ENCODE results near the gene USP21.

The USP21 gene

GRCh38 chr1:161195171-161195570 is 35.9 kb downstream of the USP21 start:
- DNase-seq (ENCODE audit: low read depth), result no peak

GRCh38 chr1:161196111-161196510 is 36.8 kb downstream of the USP21 start:
- DNase-seq (ENCODE audit: low read depth), result no peak

GRCh38 chr1:161196521-161197451 is 37.5 kb downstream of the USP21 start:
- no peak for DNase-seq (ENCODE audit: low read depth)

GRCh38 chr1:161197560-161198193 is 38.4 kb downstream of the USP21 start:
- DNase-seq (ENCODE audit: low read depth), result no peak

GRCh38 chr1:161198194-161198896 is 39.0 kb downstream of the USP21 start:
- no peak for DNase-seq (ENCODE audit: low read depth)

- no peak for DNase-seq (ENCODE audit: low read depth)
These were observed 39.7 kb downstream of the USP21 start, which contains the start of gene ADAMTS4 for GRCh38 chr1:161198897-161199431. Gene ADAMTS4 (minus strand): TSS chr1:161199054. CDS start chr1:161198627, 427 bp downstream.

GRCh38 chr1:161199506-161200139 is 40.3 kb downstream of the USP21 start:
- DNase-seq (ENCODE audit: low read depth), result no peak

- no peak for DNase-seq (ENCODE audit: low read depth)
These were observed 41.2 kb downstream of the USP21 start for GRCh38 chr1:161200421-161200991.

- DNase-seq (ENCODE audit: low read depth), result no peak
These were observed 41.9 kb downstream of the USP21 start for GRCh38 chr1:161200992-161201835.

GRCh38 chr1:161201836-161202712 is 42.8 kb downstream of the USP21 start, which contains the start of gene NDUFS2:
Gene NDUFS2 (plus strand): TSS chr1:161202367. CDS start chr1:161202386, 19 bp downstream.
- DNase-seq (ENCODE audit: low read depth), result peak; percentile 92

- DNase-seq (ENCODE audit: low read depth), result no peak
These were observed 47.3 kb downstream of the USP21 start for GRCh38 chr1:161206411-161207140.

GRCh38 chr1:161207173-161207572 is 47.9 kb downstream of the USP21 start:
- no peak for DNase-seq (ENCODE audit: low read depth)

- DNase-seq (ENCODE audit: low read depth), result peak; percentile 48
These were observed 50.6 kb downstream of the USP21 start for GRCh38 chr1:161209790-161210409.

GRCh38 chr1:161214369-161214768 is 55.1 kb downstream of the USP21 start:
- DNase-seq (ENCODE audit: low read depth), result no peak

- DNase-seq (ENCODE audit: low read depth), result no peak
These were observed 55.8 kb downstream of the USP21 start, which contains the start of gene FCER1G for GRCh38 chr1:161215076-161215475. Gene FCER1G (plus strand): TSS chr1:161215295. CDS start chr1:161215322, 27 bp downstream.

All from stimulated activated CD8-positive, alpha-beta memory T cell treated with anti-CD3 and anti-CD28 coated beads, Interleukin-15, amount 100 ng/mL, for 1 hour (primary cell).